Neural cell (in vitro differentiated cells): ENCODE data around the gene HES4. TPM values are rescaled to one million over a fixed set of nuclear protein-coding genes. Genes with fewer than 3 reads are reported as not detected.

ENCODE experiments used
- H2AFZ ChIP-seq: fragments of 200-600, 300-800 bp; sonication (generic), shearing (Covaris generic); 2 replicates; pipeline ENCODE4 v1.6.0; 2014; ENCODE audit warnings: low read depth, mild to moderate bottlenecking, antibody characterized with exemption, low read length, moderate library complexity
- H3F3A ChIP-seq: fragments of 200-600 bp; shearing (Covaris generic); 2 replicates; pipeline ENCODE4 v1.6.1; 2016; ENCODE audit warnings: mild to moderate bottlenecking, moderate library complexity, mixed read lengths, antibody characterized with exemption, low read length; ENCODE audit not compliant: insufficient read depth, poor library complexity, severe bottlenecking
- H3K27ac ChIP-seq: fragments of 200-600, 300-800 bp; sonication (generic), shearing (Covaris generic); 2 replicates; pipeline ENCODE4 v1.5.1; 2014; ENCODE audit warnings: mild to moderate bottlenecking, low read length, moderate library complexity
- H3K27me3 ChIP-seq: fragments of 300-800, 200-600 bp; sonication (generic), shearing (Covaris generic); 2 replicates; pipeline ENCODE4 v1.6.0; 2014; ENCODE audit warnings: mild to moderate bottlenecking, low read depth, low read length, moderate library complexity; ENCODE audit not compliant: insufficient read depth
- H3K36me3 ChIP-seq: fragments of 300-800, 200-600 bp; sonication (generic), shearing (Covaris generic); 2 replicates; pipeline ENCODE4 v1.5.1; 2014; ENCODE audit warnings: mild to moderate bottlenecking, antibody characterized with exemption, low read length, moderate library complexity; ENCODE audit not compliant: insufficient read depth
- H3K4me2 ChIP-seq: fragments of 300-800, 200-600 bp; sonication (generic), shearing (Covaris generic); 2 replicates; pipeline ENCODE4 v1.6.0; 2014; ENCODE audit warnings: mild to moderate bottlenecking, low read length
- H3K4me3 ChIP-seq: fragments of 300-800, 200-600 bp; sonication (generic), shearing (Covaris generic); 2 replicates; pipeline ENCODE4 v1.5.1; 2014; ENCODE audit warnings: mild to moderate bottlenecking, low read length, moderate library complexity
- H3K79me2 ChIP-seq: fragments of 200-600 bp; shearing (Covaris generic); replicated peaks from 2 replicates; pipeline ENCODE4 v1.6.0; 2014; ENCODE audit warnings: mild to moderate bottlenecking, low read length, moderate library complexity; ENCODE audit not compliant: insufficient read depth
- H3K9ac ChIP-seq: fragments of 300-800, 200-600 bp; sonication (generic), shearing (Covaris generic); 2 replicates; pipeline ENCODE4 v1.6.1; 2016; ENCODE audit warnings: mild to moderate bottlenecking, low read length, mixed read lengths
- H3K9me2 ChIP-seq: fragments of 200-600 bp; shearing (Covaris generic); 2 replicates; pipeline ENCODE4 v1.6.1; 2016; ENCODE audit warnings: mild to moderate bottlenecking, low read length, mixed read lengths; ENCODE audit not compliant: insufficient read depth
- H3K9me3 ChIP-seq: fragments of 200-600, 300-800 bp; sonication (generic), shearing (Covaris generic); 2 replicates; pipeline ENCODE4 v1.6.1; 2016; ENCODE audit warnings: mild to moderate bottlenecking, mixed run types, low read length, moderate library complexity, mixed read lengths
- H4K20me1 ChIP-seq: fragments of 200-600 bp; shearing (Covaris generic); 2 replicates; pipeline ENCODE4 v1.6.1; 2016; ENCODE audit warnings: mild to moderate bottlenecking, mixed run types; ENCODE audit not compliant: insufficient read depth
- EP300 ChIP-seq: fragments of 450-650 bp; conservative IDR thresholded peaks from 2 replicates; pipeline ENCODE4 v1.6.1; 2014; ENCODE audit warnings: antibody characterized with exemption, mild to moderate bottlenecking, moderate library complexity; ENCODE audit not compliant: poor library complexity, severe bottlenecking
- EZH2 ChIP-seq: fragments of 200-600, 300-800 bp; shearing (Covaris generic), sonication (generic); IDR thresholded peaks from 2 replicates; pipeline ENCODE4 v1.6.1; 2014; ENCODE audit warnings: antibody characterized with exemption, low read length, borderline replicate concordance, mild to moderate bottlenecking; ENCODE audit not compliant: insufficient read depth, poor library complexity, severe bottlenecking
- POLR2AphosphoS5 ChIP-seq: IDR thresholded peaks from 2 replicates; pipeline ENCODE4 v1.6.1; 2012
- RAD21 ChIP-seq: fragments of 450-650 bp; conservative IDR thresholded peaks from 2 replicates; pipeline ENCODE4 v1.6.1; 2014; ENCODE audit warnings: antibody characterized with exemption, mild to moderate bottlenecking, moderate library complexity
- SMC3 ChIP-seq: fragments of 450-650 bp; conservative IDR thresholded peaks from 2 replicates; pipeline ENCODE4 v1.6.1; 2014; ENCODE audit warnings: antibody characterized with exemption, mild to moderate bottlenecking, moderate library complexity; ENCODE audit not compliant: poor library complexity
- TAF1 ChIP-seq: IDR thresholded peaks from 2 replicates; pipeline ENCODE4 v1.6.1; 2012; ENCODE audit warnings: low read depth
- polyA plus RNA-seq: library from polyadenylated mRNA; depleted of rRNA; stranded (reverse); fragments of >200 nt; gene quantifications from 2 replicates; pipeline ENCODE4 v1.2.3, GENCODE V29; 2014
- TF ChIP-seq, protein P1 (sequence below): IDR thresholded peaks from 2 replicates; pipeline ENCODE4 v1.6.1; 2012; ENCODE audit warnings: borderline replicate concordance
- TF ChIP-seq, protein P2 (sequence below): fragments of 450-650 bp; IDR thresholded peaks from 2 replicates; pipeline ENCODE4 v1.5.1; 2014; ENCODE audit warnings: antibody characterized with exemption, mild to moderate bottlenecking, moderate library complexity; ENCODE audit not compliant: poor library complexity, severe bottlenecking

Gene HES4
- polyA plus RNA-seq, 1 donor from 2014 or later: 196 TPM

DNA sequence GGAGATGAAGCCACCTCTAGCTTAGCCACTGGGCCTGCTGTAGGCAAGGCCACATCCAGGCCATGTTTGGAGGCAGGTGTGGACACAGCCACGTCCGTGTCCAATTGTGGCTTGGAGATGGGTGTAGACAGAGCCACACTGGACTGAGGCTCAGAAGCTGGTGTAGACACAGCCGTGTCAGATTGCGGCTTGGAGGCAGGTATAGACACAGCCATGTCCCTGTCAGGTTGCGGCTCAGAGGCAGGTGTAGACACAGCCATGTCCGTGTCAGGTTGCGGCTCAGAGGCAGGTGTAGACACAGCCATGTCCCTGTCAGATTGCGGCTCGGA, 20.2 kb downstream of the HES4 start:
- H3K36me3 ChIP-seq: no peaks in the 10 kb centered on the region
- no peaks in the 10 kb centered on the region for H3K9me3 ChIP-seq
- H3K9ac ChIP-seq: no peak overlapping the region
- no peak overlapping the region for H2AFZ ChIP-seq
- no peak for TF ChIP-seq RAD21
- no peak for TF ChIP-seq TAF1
- TF ChIP-seq, protein P1, sequence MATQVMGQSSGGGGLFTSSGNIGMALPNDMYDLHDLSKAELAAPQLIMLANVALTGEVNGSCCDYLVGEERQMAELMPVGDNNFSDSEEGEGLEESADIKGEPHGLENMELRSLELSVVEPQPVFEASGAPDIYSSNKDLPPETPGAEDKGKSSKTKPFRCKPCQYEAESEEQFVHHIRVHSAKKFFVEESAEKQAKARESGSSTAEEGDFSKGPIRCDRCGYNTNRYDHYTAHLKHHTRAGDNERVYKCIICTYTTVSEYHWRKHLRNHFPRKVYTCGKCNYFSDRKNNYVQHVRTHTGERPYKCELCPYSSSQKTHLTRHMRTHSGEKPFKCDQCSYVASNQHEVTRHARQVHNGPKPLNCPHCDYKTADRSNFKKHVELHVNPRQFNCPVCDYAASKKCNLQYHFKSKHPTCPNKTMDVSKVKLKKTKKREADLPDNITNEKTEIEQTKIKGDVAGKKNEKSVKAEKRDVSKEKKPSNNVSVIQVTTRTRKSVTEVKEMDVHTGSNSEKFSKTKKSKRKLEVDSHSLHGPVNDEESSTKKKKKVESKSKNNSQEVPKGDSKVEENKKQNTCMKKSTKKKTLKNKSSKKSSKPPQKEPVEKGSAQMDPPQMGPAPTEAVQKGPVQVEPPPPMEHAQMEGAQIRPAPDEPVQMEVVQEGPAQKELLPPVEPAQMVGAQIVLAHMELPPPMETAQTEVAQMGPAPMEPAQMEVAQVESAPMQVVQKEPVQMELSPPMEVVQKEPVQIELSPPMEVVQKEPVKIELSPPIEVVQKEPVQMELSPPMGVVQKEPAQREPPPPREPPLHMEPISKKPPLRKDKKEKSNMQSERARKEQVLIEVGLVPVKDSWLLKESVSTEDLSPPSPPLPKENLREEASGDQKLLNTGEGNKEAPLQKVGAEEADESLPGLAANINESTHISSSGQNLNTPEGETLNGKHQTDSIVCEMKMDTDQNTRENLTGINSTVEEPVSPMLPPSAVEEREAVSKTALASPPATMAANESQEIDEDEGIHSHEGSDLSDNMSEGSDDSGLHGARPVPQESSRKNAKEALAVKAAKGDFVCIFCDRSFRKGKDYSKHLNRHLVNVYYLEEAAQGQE: no peak
- no peaks in the 10 kb centered on the region for H3K9me2 ChIP-seq
- H3K79me2 ChIP-seq: no peaks in the 10 kb centered on the region
- no peaks in the 10 kb centered on the region for H3F3A ChIP-seq
- no peak overlapping the region for H3K4me2 ChIP-seq
- no peaks in the 10 kb centered on the region for H3K27me3 ChIP-seq
- H4K20me1 ChIP-seq: no peaks in the 10 kb centered on the region
- H3K4me3 ChIP-seq: no peak overlapping the region
- H3K27ac ChIP-seq: no peak overlapping the region

DNA sequence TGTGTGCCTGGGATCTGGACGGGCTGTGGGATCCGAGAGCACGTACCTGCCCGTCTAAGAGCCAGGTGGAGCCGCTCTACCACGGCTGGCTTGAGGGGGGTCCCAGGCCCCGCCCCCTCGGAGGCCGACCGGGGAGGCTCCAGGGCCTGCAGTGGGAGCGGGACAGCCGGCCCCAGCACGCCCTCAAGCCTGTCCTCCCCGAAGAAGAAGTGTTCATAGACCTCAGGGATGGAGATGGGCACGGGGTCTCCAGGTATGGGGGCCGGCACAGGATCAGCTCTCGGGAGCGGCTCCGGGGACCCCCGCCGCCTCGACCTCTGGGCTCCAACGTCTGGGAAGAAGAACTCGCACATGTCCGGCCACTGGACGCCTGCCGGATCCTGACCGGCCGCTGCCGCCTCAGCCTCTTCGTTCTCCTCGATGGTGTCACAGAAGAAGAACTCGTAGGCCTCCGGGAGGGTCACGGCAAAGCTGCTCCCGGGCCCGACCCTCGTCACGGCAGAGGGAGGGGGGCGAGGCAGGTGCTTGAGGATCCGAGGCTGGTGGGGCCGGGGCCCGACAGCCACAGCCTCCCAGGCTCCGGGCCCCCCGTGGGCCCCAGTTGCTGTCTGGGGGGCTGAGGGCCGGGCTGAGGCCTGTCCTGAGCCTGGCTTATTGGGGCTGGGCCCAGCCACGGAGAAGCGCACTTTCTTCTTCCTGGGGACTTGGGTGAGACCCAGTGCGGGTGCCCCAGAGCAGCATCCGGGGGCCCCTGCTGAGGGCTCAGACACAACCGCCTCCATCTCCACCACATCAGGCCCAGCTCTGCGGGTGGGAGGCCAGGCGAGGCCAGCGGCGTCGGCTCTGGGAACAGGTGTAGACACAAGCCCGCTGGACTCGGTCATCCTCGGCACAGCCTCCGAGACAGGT, 20.8 kb downstream of the HES4 start:
- Histone ChIP-seq H3K9ac (no peak overlapping the region), H3K27me3 (no peaks in the 10 kb centered on the region), H3K27ac (no peak overlapping the region), H3F3A (no peaks in the 10 kb centered on the region), H3K79me2 (no peaks in the 10 kb centered on the region), H3K4me3 (no peak overlapping the region), H3K9me3 (no peaks in the 10 kb centered on the region), H3K9me2 (no peaks in the 10 kb centered on the region), H3K36me3 (no peaks in the 10 kb centered on the region), H4K20me1 (no peaks in the 10 kb centered on the region), H3K4me2 (no peak overlapping the region), H2AFZ (no peak overlapping the region)
- TF ChIP-seq, protein P2, sequence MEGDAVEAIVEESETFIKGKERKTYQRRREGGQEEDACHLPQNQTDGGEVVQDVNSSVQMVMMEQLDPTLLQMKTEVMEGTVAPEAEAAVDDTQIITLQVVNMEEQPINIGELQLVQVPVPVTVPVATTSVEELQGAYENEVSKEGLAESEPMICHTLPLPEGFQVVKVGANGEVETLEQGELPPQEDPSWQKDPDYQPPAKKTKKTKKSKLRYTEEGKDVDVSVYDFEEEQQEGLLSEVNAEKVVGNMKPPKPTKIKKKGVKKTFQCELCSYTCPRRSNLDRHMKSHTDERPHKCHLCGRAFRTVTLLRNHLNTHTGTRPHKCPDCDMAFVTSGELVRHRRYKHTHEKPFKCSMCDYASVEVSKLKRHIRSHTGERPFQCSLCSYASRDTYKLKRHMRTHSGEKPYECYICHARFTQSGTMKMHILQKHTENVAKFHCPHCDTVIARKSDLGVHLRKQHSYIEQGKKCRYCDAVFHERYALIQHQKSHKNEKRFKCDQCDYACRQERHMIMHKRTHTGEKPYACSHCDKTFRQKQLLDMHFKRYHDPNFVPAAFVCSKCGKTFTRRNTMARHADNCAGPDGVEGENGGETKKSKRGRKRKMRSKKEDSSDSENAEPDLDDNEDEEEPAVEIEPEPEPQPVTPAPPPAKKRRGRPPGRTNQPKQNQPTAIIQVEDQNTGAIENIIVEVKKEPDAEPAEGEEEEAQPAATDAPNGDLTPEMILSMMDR: no peak
- TF ChIP-seq POLR2AphosphoS5 (no peak), SMC3 (no peak), RAD21 (no peak), EP300 (no peak)

DNA sequence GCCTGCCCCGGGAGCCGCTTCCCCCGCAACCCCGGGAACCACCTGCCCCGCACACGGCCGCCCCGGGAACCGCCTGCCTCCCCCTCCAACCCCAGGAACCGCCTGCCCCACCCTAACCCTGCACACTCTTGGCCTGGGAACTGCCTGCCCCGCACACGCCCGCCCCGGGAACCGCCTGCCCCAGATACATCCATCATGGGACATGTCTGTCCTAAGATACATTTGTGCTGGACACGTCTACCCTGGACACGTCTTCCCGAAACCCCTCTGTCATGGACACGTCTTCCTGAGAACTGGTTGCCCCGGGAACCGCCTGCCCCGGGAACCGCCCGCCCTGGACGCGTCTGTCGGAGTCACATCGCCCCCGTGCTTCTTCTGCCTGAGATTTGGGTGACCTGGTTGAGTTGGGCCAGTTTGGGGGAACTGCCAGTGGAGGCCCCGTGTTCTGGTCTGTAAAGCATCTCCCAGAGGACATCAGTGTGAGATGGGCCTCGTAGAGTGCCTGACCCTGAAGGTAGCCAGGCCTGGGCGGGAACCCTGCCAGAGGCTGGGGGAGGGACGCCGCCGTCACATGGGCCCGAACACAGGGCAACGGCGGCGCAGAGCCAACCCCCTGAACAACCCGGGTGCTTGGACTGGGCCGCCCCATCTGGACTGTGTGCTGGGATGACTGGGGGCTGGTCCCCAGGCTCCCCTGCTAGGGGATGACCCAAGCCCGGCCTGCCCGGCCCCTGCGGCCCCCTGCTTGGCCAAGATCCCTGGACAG, 21.6 kb downstream of the HES4 start:
- no peaks in the 10 kb centered on the region for H3K9me3 ChIP-seq
- H4K20me1 ChIP-seq: no peaks in the 10 kb centered on the region
- H3K36me3 ChIP-seq: no peaks in the 10 kb centered on the region
- no peak overlapping the region for H3K4me2 ChIP-seq
- H3K9ac ChIP-seq: no peak overlapping the region
- no peaks in the 10 kb centered on the region for H3K9me2 ChIP-seq
- no peak overlapping the region for H2AFZ ChIP-seq
- no peaks in the 10 kb centered on the region for H3K79me2 ChIP-seq
- no peaks in the 10 kb centered on the region for H3K27me3 ChIP-seq
- no peak overlapping the region for H3K4me3 ChIP-seq
- H3F3A ChIP-seq: no peaks in the 10 kb centered on the region
- no peak overlapping the region for H3K27ac ChIP-seq
- TF ChIP-seq SMC3: no peak
- TF ChIP-seq EP300: no peak
- TF ChIP-seq TAF1: no peak
- TF ChIP-seq, protein P2: no peak
- no peak for TF ChIP-seq RAD21
- TF ChIP-seq EZH2: no peak
- TF ChIP-seq, protein P1: no peak
- TF ChIP-seq POLR2AphosphoS5: no peak
